Esophagus squamous epithelium (tissue), 5 donors: ENCODE measurements around the gene BLOC1S4. TPM values are rescaled to one million over a fixed set of nuclear protein-coding genes. Genes with fewer than 3 reads are reported as not detected.
A peak's percentile ranks its signal among the peaks of the same experiment; 100 is the strongest.

Experiments
- DNase-seq: peaks from one replicate; lab custom pipeline; 2025; lab: John Stamatoyannopoulos, UW
- H3K27ac ChIP-seq, 4 donors: fragments of 200-600 bp; sonication (generic); one replicate each; pipeline ENCODE4 v1.5.1; 2016 to 2019; ENCODE audit warnings: mild to moderate bottlenecking in 1 of 4
- H3K27me3 ChIP-seq, 4 donors: fragments of 200-600 bp; sonication (generic); 1 replicate in 3 of 4; 2 replicates in 1 of 4; pipeline versions ENCODE4 v1.5.1 to v1.6.0; 2017 to 2021; ENCODE audit warnings: antibody characterized with exemption in 1 of 4
- H3K36me3 ChIP-seq, 3 donors: fragments of 200-600 bp; sonication (generic); one replicate each; pipeline ENCODE4 v1.5.1; 2016 to 2019
- H3K4me1 ChIP-seq, 3 donors: fragments of 200-600 bp; sonication (generic); one replicate each; pipeline ENCODE4 v1.5.1; 2017 to 2019
- H3K4me3 ChIP-seq, 4 donors: fragments of 200-600 bp; sonication (generic); 1 replicate in 3 of 4; 2 replicates in 1 of 4; pipeline ENCODE4 v1.5.1; 2016 to 2019; ENCODE audit warnings: mild to moderate bottlenecking in 2 of 4, moderate library complexity in 1 of 4
- H3K9me3 ChIP-seq, 3 donors: fragments of 200-600 bp; sonication (generic); one replicate each; pipeline ENCODE4 v1.5.1; 2016 to 2019
- POLR2A ChIP-seq, 4 donors: fragments of 450-650 bp; IDR thresholded peaks; one replicate each; pipeline ENCODE4 v1.6.1; 2017; ENCODE audit warnings: antibody characterized with exemption in 4 of 4, mild to moderate bottlenecking in 4 of 4, moderate library complexity in 3 of 4
- WGBS, 2 donors: methylation state at CpG; one replicate each; pipeline ENCODE4 v1.1.5; 2018; 5-methylcytosine and 5-hydroxymethylcytosine counted together
- intact Hi-C: fragments of 100-400 bp; cut with DNase I; formaldehyde crosslinking; loops from one replicate; pipeline ENCODE4 v1.15.0; 2022
- total RNA-seq, 4 donors: library from RNA; depleted of rRNA; stranded (reverse); fragments of >200 nt; gene quantifications; one replicate each; pipeline ENCODE4 v1.1.0, GENCODE V29; 2016
- TF ChIP-seq, protein P1 (sequence below), 6 experiments: fragments of 450-650 bp in 4 of 6; fragments of 200-600 bp in 2 of 6; sonication (generic) in 2 of 6; IDR thresholded peaks; one replicate each; pipeline ENCODE4 v1.5.1; 2016 to 2019; ENCODE audit warnings: antibody characterized with exemption in 6 of 6, mild to moderate bottlenecking in 4 of 6, moderate library complexity in 4 of 6
- donor health status: DM: yes; HTN: yes; CAD: no.

BLOC1S4 gene
- total RNA-seq, 4 donors from 2014 or later, result 12.4 to 19.6 (median 14.3) TPM

DNA sequence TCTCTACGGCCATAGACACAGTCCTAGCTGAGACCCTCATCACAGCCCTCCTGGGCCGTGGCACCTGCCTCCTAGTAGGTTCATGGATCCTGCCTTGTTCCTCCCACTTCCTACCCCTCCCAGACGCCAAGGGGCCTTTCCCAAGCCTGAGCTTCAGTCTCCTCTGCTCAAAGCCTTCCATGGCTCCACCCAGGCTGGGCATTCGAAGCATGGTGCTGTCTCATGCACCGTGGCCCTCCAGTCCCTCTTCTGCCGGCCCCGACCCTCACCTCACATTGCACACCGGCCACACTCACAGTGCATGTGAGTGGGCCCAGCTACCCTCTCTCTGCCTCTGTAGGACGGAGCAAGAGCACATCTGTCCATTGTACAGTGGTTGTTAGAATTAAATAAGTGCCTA is 44.9 kb downstream of the BLOC1S4 start:
- Histone ChIP-seq H3K36me3 (no peaks in the 10 kb centered on the region), H3K9me3 (no peaks in the 10 kb centered on the region), H3K4me3 (no peak overlapping the region), H3K27me3 (no peaks in the 10 kb centered on the region), H3K4me1 (peaks cover 0 to 23% (median 0%) of the 10 kb centered on the region in 3 donors), H3K27ac (no peak overlapping the region)
- TF ChIP-seq POLR2A (IDR thresholded peaks at IDR 0.05), result no peak
- TF ChIP-seq, protein P1, sequence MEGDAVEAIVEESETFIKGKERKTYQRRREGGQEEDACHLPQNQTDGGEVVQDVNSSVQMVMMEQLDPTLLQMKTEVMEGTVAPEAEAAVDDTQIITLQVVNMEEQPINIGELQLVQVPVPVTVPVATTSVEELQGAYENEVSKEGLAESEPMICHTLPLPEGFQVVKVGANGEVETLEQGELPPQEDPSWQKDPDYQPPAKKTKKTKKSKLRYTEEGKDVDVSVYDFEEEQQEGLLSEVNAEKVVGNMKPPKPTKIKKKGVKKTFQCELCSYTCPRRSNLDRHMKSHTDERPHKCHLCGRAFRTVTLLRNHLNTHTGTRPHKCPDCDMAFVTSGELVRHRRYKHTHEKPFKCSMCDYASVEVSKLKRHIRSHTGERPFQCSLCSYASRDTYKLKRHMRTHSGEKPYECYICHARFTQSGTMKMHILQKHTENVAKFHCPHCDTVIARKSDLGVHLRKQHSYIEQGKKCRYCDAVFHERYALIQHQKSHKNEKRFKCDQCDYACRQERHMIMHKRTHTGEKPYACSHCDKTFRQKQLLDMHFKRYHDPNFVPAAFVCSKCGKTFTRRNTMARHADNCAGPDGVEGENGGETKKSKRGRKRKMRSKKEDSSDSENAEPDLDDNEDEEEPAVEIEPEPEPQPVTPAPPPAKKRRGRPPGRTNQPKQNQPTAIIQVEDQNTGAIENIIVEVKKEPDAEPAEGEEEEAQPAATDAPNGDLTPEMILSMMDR (IDR thresholded peaks at IDR 0.05), result no peak
- intact Hi-C loops, result no loop called here
- 85 to 92% methylated on average over 9 of the region's 9 CpGs for WGBS, 2 donors
- no peak for DNase-seq

DNA sequence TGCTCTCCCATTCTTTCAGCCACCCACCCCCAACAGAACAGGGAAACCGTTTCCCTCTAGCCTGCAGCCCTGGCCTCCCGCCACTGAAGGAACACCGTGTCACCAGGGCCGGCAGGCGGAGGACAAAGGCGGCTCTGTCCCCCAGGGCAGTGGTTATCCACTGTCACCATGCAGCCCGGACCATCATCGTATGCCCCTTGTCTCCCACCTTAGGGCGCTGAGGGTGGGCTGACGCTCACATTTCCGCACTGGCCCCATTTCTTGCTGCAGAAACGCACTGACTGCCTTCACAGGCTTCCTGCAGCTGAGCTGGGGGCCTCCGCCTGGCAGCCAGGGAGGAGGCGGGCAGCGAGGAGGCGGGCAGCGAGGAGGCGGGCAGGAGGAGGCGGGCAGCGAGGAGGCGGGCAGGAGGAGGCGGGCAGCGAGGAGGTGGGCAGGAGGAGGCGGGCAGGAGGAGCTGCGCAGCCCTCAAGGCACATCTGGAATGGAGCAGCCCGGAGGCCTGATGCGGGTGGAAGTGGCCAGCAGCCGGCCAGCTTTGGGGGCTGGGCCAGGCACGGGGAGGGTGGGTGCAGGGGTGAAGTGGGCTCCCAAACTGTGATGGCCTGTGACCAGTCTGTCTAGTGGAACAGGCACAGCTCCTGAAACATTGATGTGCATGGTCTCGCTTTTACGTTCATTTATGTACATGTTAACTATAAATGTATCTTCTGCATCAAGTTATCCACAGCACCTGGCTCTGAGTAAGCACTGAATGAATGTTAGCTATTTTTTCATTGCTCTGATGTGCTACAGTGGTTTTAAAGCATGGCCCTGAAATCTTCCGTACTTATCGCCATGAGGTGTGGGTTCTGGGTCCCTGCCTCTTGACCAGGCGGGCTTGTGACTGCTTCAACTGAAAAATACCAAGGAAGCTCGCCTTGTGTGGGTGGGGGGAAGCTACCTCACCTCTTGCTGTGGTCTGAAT is 46.0 kb downstream of the BLOC1S4 start:
- 71 to 82% methylated on average over 13 to 20 of the region's 35 CpGs for WGBS, 2 donors
- intact Hi-C loops, result no loop called here
- no peaks in the 10 kb centered on the region for H3K9me3 ChIP-seq

DNA sequence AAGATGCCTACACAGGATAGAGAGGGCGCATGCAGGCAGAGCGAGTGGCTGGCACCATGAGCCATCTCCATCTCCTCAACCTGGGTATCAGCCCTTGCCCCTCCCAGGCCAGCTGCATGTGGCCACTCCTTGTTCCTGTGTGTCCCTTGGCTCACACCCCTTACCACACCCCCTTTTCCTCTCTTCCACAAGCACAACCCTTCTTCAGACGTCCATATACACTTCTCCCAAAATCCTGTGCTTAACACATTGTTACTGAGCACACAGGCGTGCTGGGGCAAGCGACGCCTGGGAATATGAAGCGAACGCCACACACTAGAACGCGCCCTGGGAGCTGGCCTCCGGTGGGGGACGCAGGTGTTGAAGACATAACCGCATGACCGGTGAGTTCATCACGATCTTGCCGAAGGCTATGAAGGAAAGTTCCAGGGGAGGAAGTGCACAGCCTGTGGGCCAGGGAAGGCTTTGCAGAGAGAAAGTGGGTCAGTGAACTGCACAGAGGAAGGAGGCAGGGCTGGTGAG is 47.4 kb downstream of the BLOC1S4 start:
- Histone ChIP-seq H3K4me3 (no peak overlapping the region), H3K9me3 (no peaks in the 10 kb centered on the region), H3K27ac (peak overlapping the region in 3 of 4 donors; percentile 46 to 72 (median 58)), H3K4me1 (peaks cover 0 to 36% (median 8%) of the 10 kb centered on the region in 3 donors), H3K36me3 (no peaks in the 10 kb centered on the region), H3K27me3 (no peaks in the 10 kb centered on the region)
- no peak for DNase-seq
- intact Hi-C loops, result no loop called here
- WGBS, 2 donors, result 23 to 49% methylated on average over 4 to 16 of the region's 16 CpGs
- no peak for TF ChIP-seq POLR2A (IDR thresholded peaks at IDR 0.05)
- TF ChIP-seq, protein P1 (IDR thresholded peaks at IDR 0.05), result peak in 3 of 6 experiments; percentile 36 to 52 (median 36)

More for the DNA sequence above, 46.0 kb downstream of the BLOC1S4 start:
- H3K4me3 ChIP-seq, result no peak overlapping the region
- DNase-seq, result no peak
- H3K27me3 ChIP-seq, result no peaks in the 10 kb centered on the region
- H3K4me1 ChIP-seq, result peaks cover 0 to 23% (median 0%) of the 10 kb centered on the region in 3 donors
- H3K27ac ChIP-seq, result no peak overlapping the region
- TF ChIP-seq, protein P1 (IDR thresholded peaks at IDR 0.05), result no peak
- no peak for TF ChIP-seq POLR2A (IDR thresholded peaks at IDR 0.05)
- H3K36me3 ChIP-seq, result no peaks in the 10 kb centered on the region

DNA sequence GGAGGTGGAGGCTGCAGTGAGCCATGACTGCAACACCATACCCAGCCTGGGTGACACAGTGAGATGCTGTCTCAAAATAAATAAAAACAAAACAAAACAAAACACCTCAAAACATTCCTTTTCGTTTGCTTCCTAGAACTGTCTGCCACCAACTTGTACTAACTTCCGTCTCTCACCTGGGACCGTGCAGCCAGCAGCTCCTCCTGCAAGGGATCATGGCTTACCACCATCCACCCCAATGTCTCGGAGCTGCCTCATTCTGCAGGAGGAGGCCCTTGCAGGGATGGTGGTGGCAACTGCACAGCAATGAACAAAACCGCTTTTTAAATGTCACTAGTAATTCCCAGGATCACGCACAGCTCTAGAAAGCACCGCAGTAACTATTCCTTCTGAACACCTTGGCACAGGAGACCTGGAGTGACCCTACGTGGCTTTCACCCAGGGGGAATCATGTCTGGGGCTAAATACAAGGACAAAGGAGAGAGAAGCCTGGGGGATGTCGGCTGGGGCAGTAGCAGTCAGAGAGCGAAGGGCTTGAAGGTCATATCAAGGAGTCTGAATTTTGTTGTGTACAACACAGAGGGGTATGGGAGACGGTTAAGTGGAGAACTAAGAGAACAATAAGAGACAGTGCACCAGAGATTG is 49.1 kb downstream of the BLOC1S4 start:
- intact Hi-C loops, result no loop called here
- 73 to 86% methylated on average over 9 to 11 of the region's 11 CpGs for whole genome bisulfite sequencing, 2 donors
- Histone ChIP-seq H3K4me1 (peaks cover 0 to 51% (median 8%) of the 10 kb centered on the region in 3 donors), H3K27ac (no peak overlapping the region), H3K27me3 (no peaks in the 10 kb centered on the region), H3K9me3 (no peaks in the 10 kb centered on the region), H3K36me3 (no peaks in the 10 kb centered on the region), H3K4me3 (no peak overlapping the region)
- no peak for TF ChIP-seq POLR2A (IDR thresholded peaks at IDR 0.05)
- TF ChIP-seq, protein P1 (IDR thresholded peaks at IDR 0.05), result no peak
- no peak for DNase-seq
